SIG-M5 (cell line): Measurements from ENCODE around the gene SZRD1.
A peak's percentile ranks its signal among the peaks of the same experiment; 100 is the strongest.

ENCODE experiments used
- DNase-seq: peaks from one replicate; lab custom pipeline; 2025; lab: John Stamatoyannopoulos, UW

The SZRD1 gene

GRCh38 chr1:16367258-16367967 lies 371 bp downstream of the SZRD1 start:
- DNase-seq = no peak

GRCh38 chr1:16367968-16368890 lies 1.2 kb downstream of the SZRD1 start:
- no peak for DNase-seq

- DNase-seq = no peak
Measured at GRCh38 chr1:16369821-16370220, 2.8 kb downstream of the SZRD1 start.

- DNase-seq = peak; percentile 13
Measured at GRCh38 chr1:16371725-16372124, 4.7 kb downstream of the SZRD1 start.

GRCh38 chr1:16372535-16373285 lies 5.7 kb downstream of the SZRD1 start:
- no peak for DNase-seq

- no peak for DNase-seq
Measured at GRCh38 chr1:16374266-16374665, 7.2 kb downstream of the SZRD1 start.

GRCh38 chr1:16375521-16376340 lies 8.7 kb downstream of the SZRD1 start:
- no peak for DNase-seq

- DNase-seq = no peak
Measured at GRCh38 chr1:16376971-16377370, 9.9 kb downstream of the SZRD1 start.

GRCh38 chr1:16378443-16378842 lies 11.4 kb downstream of the SZRD1 start:
- DNase-seq = no peak

- DNase-seq = no peak
Measured at GRCh38 chr1:16380868-16381267, 13.8 kb downstream of the SZRD1 start.

- no peak for DNase-seq
Measured at GRCh38 chr1:16383888-16384287, 16.8 kb downstream of the SZRD1 start.

- DNase-seq = no peak
Measured at GRCh38 chr1:16385659-16386453, 18.8 kb downstream of the SZRD1 start.

- DNase-seq = no peak
Measured at GRCh38 chr1:16386454-16387113, 19.5 kb downstream of the SZRD1 start.

- no peak for DNase-seq
Measured at GRCh38 chr1:16387201-16388188, 20.5 kb downstream of the SZRD1 start.

- no peak for DNase-seq
Measured at GRCh38 chr1:16391411-16391810, 24.4 kb downstream of the SZRD1 start.

- no peak for DNase-seq
Measured at GRCh38 chr1:16392740-16393569, 25.9 kb downstream of the SZRD1 start.

- no peak for DNase-seq
Measured at GRCh38 chr1:16393570-16394521, 26.8 kb downstream of the SZRD1 start.
